ENCODE data around the gene NDST4. TPM values are rescaled to one million over a fixed set of nuclear protein-coding genes. Genes with fewer than 3 reads are reported as not detected.

NDST4 gene
- total and polyA plus RNA-seq, 8 donors: 0.19 to 5.1 (median 0.61) TPM; not detected in 3

- WGBS, 5 donors: 85 to 90% (median 89%) methylated on average over 8 of the region's 8 CpGs
These were observed 306.1 kb downstream of the NDST4 start for GRCh38 chr4:114807357-114807756.

GRCh38 chr4:114791976-114792375, 321.4 kb downstream of the NDST4 start:
- intact Hi-C loops (cut with DNase I; ENCODE audit: low total_unique reads): no loop called here
- WGBS, 5 donors: 69 to 87% (median 84%) methylated on average over 5 of the region's 5 CpGs
- no peak overlapping the region for H3K4me3 ChIP-seq
- no peak overlapping the region for H3K27ac ChIP-seq
- H3K36me3 ChIP-seq: no peaks in the 10 kb centered on the region
- H3K27me3 ChIP-seq: no peaks in the 10 kb centered on the region
- H3K4me1 ChIP-seq: no peaks in the 10 kb centered on the region
- TF ChIP-seq EP300 (IDR thresholded peaks at IDR 0.05) (no peak), POLR2A (IDR thresholded peaks at IDR 0.05) (no peak), POLR2AphosphoS5 (IDR thresholded peaks at IDR 0.05) (no peak), CTCF (IDR thresholded peaks at IDR 0.05) (no peak)
- no peaks in the 10 kb centered on the region for H3K9me3 ChIP-seq
- DNase-seq: no peak

More at GRCh38 chr4:114807357-114807756, 306.1 kb downstream of the NDST4 start:
- TF ChIP-seq EP300 (IDR thresholded peaks at IDR 0.05): no peak
- TF ChIP-seq POLR2AphosphoS5 (IDR thresholded peaks at IDR 0.05): no peak
- TF ChIP-seq POLR2A (IDR thresholded peaks at IDR 0.05): no peak
- no peak for TF ChIP-seq CTCF (IDR thresholded peaks at IDR 0.05)
- Histone ChIP-seq H3K4me1 (no peaks in the 10 kb centered on the region), H3K36me3 (no peaks in the 10 kb centered on the region), H3K4me3 (no peak overlapping the region), H3K9me3 (no peaks in the 10 kb centered on the region), H3K27ac (no peak overlapping the region), H3K27me3 (no peaks in the 10 kb centered on the region)
- intact Hi-C loops (cut with DNase I; ENCODE audit: low total_unique reads): no loop called here
- no peak for DNase-seq

GRCh38 chr4:114785570-114785969, 327.9 kb downstream of the NDST4 start:
- intact Hi-C loops (cut with DNase I; ENCODE audit: low total_unique reads): no loop called here
- TF ChIP-seq CTCF (IDR thresholded peaks at IDR 0.05): no peak
- no peak for TF ChIP-seq POLR2A (IDR thresholded peaks at IDR 0.05)
- TF ChIP-seq EP300 (IDR thresholded peaks at IDR 0.05): no peak
- no peak for TF ChIP-seq POLR2AphosphoS5 (IDR thresholded peaks at IDR 0.05)
- H3K4me1 ChIP-seq: no peaks in the 10 kb centered on the region
- no peak for DNase-seq
- H3K27ac ChIP-seq: no peak overlapping the region
- H3K9me3 ChIP-seq: no peaks in the 10 kb centered on the region
- no peaks in the 10 kb centered on the region for H3K27me3 ChIP-seq
- no peaks in the 10 kb centered on the region for H3K36me3 ChIP-seq
- no peak overlapping the region for H3K4me3 ChIP-seq

GRCh38 chr4:114783215-114783595, 330.2 kb downstream of the NDST4 start:
- no peak for TF ChIP-seq EP300 (IDR thresholded peaks at IDR 0.05)
- no peak for TF ChIP-seq POLR2AphosphoS5 (IDR thresholded peaks at IDR 0.05)
- TF ChIP-seq POLR2A (IDR thresholded peaks at IDR 0.05): no peak
- no peak for TF ChIP-seq CTCF (IDR thresholded peaks at IDR 0.05)
- no peak for DNase-seq
- Histone ChIP-seq H3K36me3 (no peaks in the 10 kb centered on the region), H3K4me1 (no peaks in the 10 kb centered on the region), H3K4me3 (no peak overlapping the region), H3K27ac (no peak overlapping the region), H3K27me3 (no peaks in the 10 kb centered on the region), H3K9me3 (no peaks in the 10 kb centered on the region)
- WGBS, 5 donors: 59 to 76% (median 72%) methylated on average over 3 of the region's 3 CpGs
- intact Hi-C loops (cut with DNase I; ENCODE audit: low total_unique reads): no loop called here

Data from stomach (tissue), 9 donors.